OCI-LY3 (cell line): ENCODE measurements around the gene SULT1C3.

Experiments
- EZH2phosphoT487 ChIP-seq: fragments of 200-600 bp; shearing (Covaris generic); IDR thresholded peaks from 2 replicates; pipeline ENCODE4 v1.6.1; 2018; ENCODE audit warnings: antibody characterized with exemption, mixed run types, low read depth
- TF ChIP-seq, protein P1 (sequence below): fragments of 200-600, 300-600 bp; sonication (generic); IDR thresholded peaks from 2 replicates; pipeline ENCODE4 v1.5.1; 2014; ENCODE audit warnings: antibody characterized with exemption, low read length, low read depth

DNA sequence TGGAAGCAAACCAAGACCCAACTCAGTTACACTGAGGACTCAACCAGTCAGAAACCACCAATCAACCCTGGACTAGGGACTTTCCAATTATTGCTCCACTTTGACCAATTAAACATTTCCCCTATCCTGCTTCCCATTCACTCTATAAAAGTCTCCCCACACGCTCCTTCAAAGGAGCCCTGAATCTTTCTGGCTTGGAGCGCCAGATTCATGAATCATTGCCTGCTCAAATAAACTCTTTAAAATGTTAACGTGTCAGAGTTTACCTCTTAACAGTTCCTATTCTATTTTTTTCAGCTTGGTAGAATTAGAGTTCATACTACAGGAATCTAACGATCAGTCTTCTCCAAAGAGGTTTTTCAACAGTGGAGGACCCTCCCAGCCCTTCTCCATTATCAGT lies 28.2 kb downstream of the SULT1C3 start:
- TF ChIP-seq, protein P1, sequence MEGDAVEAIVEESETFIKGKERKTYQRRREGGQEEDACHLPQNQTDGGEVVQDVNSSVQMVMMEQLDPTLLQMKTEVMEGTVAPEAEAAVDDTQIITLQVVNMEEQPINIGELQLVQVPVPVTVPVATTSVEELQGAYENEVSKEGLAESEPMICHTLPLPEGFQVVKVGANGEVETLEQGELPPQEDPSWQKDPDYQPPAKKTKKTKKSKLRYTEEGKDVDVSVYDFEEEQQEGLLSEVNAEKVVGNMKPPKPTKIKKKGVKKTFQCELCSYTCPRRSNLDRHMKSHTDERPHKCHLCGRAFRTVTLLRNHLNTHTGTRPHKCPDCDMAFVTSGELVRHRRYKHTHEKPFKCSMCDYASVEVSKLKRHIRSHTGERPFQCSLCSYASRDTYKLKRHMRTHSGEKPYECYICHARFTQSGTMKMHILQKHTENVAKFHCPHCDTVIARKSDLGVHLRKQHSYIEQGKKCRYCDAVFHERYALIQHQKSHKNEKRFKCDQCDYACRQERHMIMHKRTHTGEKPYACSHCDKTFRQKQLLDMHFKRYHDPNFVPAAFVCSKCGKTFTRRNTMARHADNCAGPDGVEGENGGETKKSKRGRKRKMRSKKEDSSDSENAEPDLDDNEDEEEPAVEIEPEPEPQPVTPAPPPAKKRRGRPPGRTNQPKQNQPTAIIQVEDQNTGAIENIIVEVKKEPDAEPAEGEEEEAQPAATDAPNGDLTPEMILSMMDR, result no peak
- TF ChIP-seq EZH2phosphoT487, result no peak
